Right renal cortex interstitium (tissue), 3 donors: ENCODE measurements around the gene FAM221B. TPM values are rescaled to one million over a fixed set of nuclear protein-coding genes. Genes with fewer than 3 reads are reported as not detected.

ENCODE experiments used
- DNase-seq, 3 donors: peaks; one replicate each; pipeline ENCODE4 v3.0.0-alpha.2; 2013; ENCODE audit warnings: low read depth in 3 of 3, low spot score in 2 of 3
- polyA plus RNA-seq, 3 donors: library from polyadenylated mRNA; unstranded; fragments of 120-200 nt; gene quantifications; one replicate each; pipeline ENCODE4 v1.2.1, GENCODE V29; 2013; ENCODE audit not compliant: insufficient read length in 3 of 3

The FAM221B gene, protein sequence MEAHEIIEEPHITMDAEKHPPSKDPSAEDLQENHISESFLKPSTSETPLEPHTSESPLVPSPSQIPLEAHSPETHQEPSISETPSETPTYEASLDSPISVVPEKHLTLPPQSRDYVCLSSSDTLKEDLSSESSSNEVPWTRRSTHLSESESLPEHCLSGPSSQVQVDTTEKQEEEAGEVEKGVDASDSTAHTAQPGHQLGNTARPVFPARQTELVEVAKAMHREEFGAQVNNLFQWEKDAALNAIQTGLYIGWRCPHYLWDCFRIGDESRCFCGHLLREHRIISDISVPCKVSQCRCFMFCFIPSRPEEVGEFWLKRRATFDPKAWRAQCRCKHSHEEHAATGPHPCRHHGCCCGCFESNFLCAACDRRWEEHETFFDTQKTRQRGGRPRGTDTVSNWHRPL
- polyA plus RNA-seq, result under 1 TPM; 0.07 to 0.12 (median 0.11) TPM

DNA sequence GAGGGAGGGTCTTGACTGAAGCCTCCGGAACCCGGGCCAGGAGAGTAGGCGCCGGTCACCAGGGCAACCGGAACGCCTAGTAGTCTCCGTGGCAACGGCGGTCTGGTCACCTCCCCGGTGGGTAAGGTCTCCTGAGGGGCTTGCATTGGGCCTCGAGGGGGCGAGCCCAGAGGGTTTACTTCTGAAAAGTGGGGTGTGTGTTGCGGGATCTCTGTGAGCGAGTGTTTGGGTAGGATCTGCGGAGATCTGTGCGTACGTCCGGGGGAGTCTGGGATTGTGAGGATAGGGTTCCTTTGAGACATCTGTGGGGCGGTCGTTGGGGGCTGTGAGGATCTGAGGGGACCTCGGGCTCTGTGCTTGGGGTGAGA lies at the start of gene FAM221B:
TSS of gene FAM221B (minus strand) at position 17 of the 368 bp plus-strand sequence. CDS start 2,571 bp downstream, outside the sequence.
- no peak for DNase-seq

DNA sequence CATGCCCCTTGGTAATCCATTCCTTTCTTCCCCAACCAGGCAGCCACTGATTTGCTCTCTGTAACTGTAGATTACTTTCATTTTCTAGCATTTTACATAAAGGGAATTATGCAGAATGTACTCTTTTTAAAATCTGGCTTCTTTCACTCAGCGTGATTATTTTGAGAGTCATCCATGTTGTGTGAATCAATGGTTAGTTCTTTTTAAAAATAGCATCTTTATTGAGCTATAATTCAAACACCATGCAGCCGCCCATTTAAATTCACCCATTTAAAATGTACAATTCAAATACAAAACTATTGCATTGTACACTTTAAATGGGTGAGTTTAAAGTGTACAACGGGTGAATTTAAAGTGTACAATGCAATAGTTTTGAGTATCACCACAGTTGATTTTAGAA lies 44.0 kb upstream of the FAM221B start:
- no peak for DNase-seq

DNA sequence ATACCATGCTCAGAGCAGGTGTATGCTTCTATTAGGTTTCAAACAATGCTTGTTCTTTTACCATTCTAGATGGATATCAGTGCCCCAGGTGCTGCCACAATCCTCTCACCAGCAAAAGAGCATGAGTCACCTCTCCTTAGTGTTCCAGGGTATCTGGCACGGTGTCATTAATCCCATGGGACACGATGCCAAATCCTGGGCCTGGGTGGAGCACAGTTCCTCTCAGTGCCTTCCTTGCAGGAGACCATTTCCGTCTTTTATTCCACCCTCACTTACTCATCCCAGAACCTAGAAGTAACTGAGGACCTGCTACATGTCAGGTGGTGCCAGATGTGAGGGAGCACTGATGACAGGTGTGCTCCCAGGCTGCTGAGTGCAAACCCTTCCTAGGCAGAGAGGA lies 43.0 kb upstream of the FAM221B start:
- DNase-seq, result no peak

DNA sequence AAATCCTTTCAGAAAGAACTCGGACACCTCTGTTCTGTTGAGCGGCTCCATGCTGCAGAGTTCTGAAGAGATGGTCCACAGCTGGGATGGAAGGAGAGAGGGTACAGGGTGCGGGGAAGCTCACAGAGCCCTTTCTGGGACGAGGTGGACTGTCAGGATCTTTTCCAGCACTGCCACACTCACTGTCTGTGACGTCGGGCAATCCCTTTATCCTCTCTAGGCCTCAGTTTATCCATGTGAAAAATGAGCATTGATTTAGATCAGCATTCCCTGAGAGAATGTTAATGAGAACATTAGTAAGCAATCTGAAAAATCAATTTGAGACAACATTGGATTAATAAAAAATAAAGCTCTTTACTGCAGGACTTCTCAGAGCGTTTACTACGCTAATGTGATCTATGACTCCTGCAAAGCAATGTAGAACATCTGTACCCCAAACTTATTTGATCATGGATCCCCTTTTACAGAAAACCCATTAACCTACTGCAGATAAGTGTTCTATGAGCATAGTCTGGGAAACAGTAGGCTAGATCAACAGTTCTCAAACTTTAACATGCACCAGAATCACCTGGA lies 41.9 kb upstream of the FAM221B start, which contains the start of gene OR13J1:
TSS of gene OR13J1 (minus strand) at position 51 of the 573 bp plus-strand sequence. CDS start at position 51, 0 bp downstream.
- DNase-seq, result no peak

DNA sequence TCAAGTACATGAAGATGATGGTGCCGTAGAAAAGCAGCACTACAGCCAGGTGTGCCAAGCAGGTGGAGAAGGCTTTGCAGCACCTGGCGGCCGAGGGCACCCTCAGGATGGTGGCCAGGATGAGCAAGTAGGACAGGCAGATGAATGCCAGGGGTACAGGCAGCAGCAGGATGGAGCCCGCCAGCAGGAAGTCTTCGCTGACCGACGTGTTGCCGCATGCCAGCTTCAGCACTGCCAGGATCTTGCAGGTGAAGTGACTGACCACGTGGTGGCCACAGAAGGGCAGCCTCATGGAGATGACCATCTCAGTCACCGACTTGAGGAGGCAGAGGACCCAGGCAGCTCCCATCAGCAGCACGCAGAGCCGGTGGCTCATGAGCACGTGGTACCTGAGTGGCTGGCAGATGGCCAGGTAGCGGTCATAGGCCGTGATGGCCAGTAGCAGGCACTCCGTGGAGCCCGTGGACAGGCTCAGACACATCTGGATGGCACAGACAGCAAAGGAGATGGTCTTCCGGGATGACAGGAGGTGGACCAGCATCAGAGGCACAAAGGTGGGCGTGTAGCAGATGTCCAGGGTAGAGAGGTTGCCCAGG lies 41.2 kb upstream of the FAM221B start:
- DNase-seq, result no peak

DNA sequence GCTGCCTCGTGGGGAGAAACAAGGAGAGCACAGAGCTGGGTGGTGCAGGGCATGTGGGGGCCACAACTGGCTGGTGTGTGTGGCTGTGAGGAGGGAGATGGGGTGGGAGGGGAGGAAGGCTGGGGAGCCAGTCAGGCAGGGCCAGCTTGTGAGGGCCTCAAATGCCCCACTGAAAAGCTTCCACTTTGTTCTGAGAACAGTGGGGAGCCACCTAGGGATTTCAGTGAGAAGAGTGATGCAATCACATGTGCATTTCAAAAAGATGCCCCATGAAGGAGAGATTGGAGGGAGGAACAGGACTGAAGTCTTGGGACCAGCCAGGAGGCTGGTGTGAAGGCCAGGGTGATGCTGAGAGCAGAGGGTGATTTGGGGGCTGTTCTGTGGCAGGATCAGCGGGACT lies 40.4 kb upstream of the FAM221B start:
- DNase-seq, result no peak

DNA sequence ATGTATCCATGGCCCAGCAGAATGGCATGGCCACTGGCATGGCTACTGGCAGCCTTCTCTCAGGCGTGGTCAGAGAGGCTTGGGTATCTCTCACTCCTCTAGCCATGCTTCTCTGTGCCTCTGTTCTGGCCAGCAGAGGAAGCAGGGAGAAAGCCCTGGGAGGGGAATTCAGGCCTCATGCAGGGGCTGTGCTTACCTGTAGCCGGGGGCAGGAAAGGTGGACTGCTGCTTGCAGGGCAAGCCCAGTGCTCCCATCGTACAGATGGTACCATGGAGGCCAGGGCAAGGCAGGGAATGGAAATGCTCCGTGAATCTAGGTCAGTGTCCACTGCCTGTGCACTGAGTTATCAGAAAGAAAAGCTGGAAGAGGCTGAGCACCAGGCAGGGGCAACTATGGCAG lies 39.0 kb upstream of the FAM221B start:
- DNase-seq, result no peak

DNA sequence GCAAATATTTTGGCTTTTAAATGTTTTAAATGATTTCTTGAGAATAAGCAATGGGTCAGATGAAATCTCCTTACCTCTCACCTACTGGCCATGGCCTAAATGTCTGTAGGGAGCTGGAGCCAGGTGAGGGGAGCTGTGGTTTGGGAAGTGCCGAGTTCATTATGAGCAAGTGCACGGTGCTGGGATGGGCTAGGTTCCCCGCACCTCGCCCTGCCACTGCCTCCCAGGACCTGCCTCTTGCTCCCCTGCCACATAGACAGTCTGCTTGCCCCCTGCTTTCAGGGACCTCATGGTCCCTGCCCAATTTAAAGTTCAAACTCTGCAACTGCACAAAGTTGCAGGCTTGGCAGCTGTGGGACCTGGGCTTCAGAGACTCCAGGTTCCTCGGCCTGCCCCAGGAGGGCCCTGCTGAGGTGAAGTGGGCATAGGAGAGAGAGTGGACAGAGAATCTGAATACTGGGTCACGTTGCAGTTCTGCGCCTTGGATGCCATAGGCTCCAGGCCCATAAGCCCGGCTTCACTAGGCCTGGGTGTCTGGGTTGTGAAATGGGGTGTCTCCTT lies 36.2 kb upstream of the FAM221B start:
- DNase-seq, result no peak

DNA sequence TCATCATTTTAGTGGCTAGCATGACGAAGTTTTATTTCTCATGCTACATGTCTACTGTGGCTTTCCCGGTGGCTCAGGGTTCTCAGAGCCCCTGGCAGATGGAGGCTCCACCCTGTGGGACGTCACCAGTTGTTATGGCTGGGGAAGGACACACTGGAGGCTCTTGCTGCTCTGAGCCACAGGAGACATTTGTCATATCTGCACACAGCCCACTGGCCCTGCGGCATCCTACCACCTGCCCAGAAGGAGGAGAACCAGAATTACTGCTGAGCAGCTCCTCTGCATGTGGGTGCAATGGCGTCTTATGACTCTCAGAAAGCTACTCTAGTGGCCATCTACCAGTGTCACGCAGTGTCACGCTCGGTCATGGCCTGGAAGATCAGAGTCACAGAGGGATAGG lies 35.1 kb upstream of the FAM221B start:
- DNase-seq, result no peak

DNA sequence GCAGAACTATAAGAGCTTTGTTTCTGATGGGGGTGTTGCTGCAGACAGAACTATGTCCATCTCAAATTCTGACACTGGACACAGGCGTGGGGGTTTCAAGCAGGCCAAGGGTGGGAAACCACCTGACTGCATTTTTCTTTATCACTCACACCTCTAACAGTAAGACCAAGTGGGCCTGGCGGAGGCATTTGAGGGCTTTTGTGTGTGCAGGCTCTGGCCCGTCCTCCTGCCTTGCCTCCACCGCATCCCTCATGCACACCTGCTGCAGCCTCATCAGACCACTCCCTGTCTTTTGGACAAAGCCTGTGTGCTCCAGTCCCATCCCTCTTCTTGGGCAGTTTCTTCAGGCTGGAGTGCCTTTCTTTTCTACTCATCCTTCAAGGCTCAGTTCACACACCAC lies 33.8 kb upstream of the FAM221B start:
- no peak for DNase-seq

DNA sequence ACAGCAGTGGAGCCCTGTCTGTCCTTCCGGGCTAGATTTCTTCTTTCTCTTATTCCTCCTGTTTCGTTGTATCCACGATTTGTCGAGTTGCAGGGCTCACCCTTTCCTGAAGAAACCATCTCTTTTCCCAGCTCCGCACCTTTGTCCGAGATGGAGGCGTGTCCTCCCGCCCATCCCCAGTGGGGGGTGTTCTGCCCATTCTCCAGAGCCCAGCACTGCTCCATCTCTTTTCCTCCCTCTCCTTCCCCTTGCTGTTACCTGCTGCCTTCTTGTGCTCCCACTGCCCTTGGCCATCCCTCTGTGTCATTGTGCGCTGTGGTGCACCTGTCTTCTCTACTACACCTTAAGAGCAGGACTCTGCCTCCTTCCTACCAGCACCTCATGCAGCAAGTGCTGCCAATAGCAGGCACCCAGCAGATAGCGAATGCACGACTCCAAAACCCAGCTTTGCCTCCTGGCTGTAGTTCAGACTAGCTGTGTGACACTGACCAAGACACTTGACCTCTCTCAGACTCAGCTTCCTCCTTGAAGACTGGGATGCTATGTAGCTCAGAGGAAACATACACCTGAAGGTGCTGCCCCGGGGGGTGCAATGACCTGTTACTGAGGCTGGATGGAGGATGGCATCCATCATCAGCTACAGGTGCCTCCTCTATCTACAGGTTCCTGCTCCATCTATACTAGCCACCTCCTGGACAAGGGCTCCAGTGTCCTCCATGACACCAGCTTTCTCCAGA lies 32.8 kb upstream of the FAM221B start:
- DNase-seq, result no peak

DNA sequence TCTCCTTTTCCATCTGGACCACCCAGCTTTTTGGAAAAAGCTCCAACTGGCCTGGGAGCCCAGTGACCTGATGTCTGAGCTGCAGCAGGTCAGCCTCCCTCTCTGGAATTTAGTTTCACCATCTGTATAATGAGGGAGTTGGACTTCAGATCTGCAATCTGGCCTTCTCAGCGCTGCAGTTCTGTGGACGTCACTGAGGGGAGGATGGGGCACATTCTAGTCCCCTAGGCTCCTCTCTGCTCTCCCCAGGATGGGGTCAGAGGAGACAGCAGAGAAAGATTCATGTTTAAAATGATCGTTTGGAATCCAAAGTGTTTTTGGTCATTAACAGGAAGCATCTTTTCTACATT lies 31.4 kb upstream of the FAM221B start:
- no peak for DNase-seq

DNA sequence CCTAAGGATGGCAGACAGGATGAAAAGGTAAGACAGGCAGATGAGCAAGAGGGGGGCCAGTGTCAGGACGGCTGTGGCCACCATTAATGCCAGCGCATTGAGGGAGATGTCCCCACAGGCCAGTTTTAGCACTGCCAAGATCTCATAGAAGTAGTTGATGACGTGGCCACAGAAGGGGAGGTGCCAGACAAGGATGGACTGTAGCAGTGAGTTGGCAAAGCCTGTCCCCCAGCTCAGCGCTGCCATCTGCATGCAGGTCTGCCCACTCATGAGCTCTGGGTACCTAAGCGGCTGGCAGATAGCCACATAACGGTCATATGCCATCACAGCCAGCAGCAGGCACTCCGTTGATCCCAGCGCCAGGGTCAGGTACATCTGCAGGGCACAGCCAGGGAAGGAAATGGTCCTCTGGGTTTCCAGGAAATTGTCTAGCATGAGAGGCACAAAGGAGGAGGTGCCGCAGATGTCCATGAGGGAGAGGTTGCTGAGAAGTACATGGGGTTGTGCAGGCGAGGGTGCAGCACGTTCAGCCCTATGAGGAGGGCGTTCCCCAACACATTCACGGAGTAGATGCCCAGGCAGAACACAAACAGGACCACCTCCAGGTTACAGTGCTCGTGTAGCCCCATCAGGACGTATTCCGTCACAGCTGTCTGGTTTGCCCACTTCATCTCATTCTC lies 30.9 kb upstream of the FAM221B start:
- DNase-seq, result no peak

DNA sequence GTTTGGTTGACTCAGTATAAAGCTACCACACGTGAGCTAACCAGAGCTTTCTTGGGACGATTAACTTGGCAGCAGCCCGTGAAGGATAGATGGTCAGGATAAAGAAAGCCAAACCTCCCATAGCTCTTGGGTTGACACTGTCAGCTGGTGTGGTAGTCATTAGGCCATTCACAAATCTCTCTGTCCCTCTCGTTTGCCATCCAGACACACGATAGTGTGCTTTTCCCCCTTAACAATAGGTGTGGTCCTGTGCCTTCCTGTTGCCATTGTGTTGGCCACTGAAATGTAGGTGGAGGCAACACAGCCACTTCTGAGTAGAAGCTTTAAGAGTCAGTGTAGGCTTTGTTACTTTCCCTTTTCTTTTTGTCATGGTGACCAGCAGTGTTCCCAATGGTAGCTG lies 29.9 kb upstream of the FAM221B start:
- DNase-seq, result no peak

DNA sequence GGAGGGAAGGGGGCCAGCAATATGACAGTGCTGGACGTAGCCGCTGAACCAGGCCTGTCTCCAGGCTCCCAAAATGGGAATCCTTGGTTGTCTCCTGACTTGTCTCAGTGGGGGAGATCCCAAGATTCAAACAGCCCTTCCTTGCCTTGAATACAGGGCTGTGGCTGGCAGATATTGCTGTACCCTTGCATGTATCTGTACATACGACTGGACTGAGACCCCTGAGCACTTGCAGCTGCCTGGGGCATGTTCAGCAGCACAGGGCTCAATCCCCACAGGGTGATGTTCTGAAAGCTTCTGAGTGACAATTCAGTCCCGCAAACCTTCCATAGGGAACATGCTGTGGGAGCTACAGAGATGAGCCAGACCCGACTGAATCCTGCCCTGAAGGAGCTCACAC lies 28.4 kb upstream of the FAM221B start:
- no peak for DNase-seq

DNA sequence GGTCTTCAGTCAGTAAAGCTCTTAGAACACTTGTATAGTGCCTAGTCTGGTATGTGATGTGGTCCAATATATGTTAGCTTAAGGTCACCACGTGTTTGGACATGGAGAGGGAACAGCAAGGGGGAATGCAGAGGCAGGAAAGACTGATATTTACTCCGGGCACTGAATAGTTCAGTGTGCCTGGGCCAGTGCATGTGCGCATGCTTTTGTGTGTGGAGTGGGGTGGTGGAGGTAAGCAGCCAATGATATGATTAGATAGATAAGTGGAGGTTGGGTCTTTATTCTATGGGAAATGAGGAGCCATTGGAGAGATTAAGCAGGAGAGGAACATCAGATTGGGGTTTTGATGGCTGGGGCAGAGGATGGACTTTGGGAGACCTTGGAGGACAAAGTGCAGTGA lies 27.7 kb upstream of the FAM221B start:
- DNase-seq, result no peak

DNA sequence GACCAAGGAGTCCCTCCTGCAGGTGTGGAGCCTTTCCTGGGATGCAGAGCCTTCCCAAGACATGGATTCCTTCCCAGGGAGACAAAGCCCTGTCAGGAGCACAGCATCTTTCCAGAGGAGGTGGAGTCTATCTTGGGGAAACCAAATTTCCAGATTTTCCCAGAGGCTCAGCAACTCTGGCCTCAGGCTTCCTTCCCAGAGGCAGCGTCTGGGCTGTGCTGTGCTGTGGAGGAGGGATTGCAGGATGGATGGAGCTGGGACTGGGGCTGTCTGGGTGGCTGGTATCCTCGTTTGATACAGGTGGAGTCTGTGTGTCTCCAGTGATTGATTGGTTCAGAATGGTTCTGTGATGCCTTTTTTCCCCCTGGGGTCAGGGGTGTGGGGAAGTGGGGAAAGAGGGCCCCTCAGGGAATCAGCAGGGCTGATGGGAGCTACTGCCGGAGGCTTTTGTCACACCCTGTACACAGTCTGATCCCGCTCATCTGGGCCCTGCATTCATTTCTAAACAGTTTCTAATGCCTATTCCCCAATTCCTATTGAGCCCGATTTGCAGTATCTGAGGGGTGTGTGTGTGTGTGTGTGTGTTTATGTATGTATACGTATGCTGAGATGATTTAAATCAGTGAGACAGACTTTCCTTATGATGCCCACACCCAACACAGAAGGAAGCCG lies 25.7 kb upstream of the FAM221B start:
- no peak for DNase-seq

DNA sequence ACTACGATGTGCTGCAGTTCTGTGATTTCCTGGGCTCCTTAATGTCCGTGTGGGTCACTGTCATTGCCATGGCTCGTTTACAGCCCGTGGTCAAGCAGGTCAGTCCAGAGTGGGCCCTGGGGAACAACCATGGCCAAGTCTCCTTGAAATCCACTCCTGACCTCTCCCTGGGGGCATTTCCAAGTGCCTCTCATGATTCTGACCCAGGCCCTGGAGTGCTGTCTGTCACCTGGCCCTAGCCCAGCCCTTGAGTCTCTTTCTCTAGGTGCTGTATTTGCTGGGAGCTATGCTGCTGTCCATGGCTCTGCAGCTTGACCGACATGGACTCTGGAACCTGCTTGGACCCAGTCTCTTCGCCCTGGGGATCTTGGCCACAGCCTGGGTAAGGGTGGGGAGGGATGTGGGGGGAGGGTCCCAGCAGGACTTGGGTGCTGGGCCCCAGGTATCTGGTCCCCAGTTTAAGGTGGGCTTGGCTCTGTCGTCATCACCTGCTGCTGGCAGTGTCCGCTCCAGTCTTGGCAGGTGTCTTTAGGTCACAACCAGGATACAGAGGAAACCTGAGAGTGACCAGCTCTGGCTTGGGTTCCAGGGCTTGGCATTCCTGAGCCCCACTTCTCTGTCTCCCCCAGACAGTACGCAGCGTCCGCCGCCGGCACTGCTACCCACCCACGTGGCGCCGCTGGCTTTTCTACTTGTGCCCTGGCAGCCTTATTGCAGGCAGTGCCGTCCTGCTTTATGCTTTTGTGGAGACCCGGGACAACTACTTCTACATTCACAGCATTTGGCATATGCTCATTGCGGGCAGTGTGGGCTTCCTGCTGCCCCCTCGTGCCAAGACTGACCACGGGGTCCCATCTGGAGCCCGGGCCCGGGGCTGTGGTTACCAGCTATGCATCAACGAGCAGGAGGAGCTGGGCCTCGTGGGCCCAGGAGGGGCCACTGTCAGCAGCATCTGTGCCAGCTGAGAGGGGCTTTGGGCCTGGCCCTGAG lies 24.6 kb upstream of the FAM221B start:
- no peak for DNase-seq
